Small intestine (tissue), 7 donors: Measurements from ENCODE around the gene FAM20C. TPM values are rescaled to one million over a fixed set of nuclear protein-coding genes. Genes with fewer than 3 reads are reported as not detected.
A peak's percentile ranks its signal among the peaks of the same experiment; 100 is the strongest.

ENCODE experiments used
- DNase-seq, 2 donors: peaks; one replicate each; pipeline versions ENCODE4 v3.0.0 to v3.0.0-alpha.2; 2013
- FAIRE-seq: peaks from 2 replicates; lab custom pipeline; 2012; peaks lifted over from hg19 to GRCh38; lab: Jason Lieb, UNC
- H3K27ac ChIP-seq, 3 donors: one replicate each; pipeline ENCODE4 v1.5.1; 2013; ENCODE audit warnings: low read length in 2 of 3, mild to moderate bottlenecking in 2 of 3, control low read depth in 1 of 3, inconsistent platforms in 1 of 3, low read depth in 1 of 3, moderate library complexity in 1 of 3
- H3K27me3 ChIP-seq, 3 donors: one replicate each; pipeline ENCODE4 v1.6.1; 2013; ENCODE audit warnings: low read length in 3 of 3, inconsistent platforms in 1 of 3; ENCODE audit not compliant: control insufficient read depth in 3 of 3, insufficient read depth in 3 of 3
- H3K36me3 ChIP-seq, 3 donors: one replicate each; pipeline ENCODE4 v1.6.1; 2013; ENCODE audit warnings: low read length in 3 of 3, inconsistent platforms in 1 of 3, low read depth in 1 of 3, mild to moderate bottlenecking in 1 of 3, moderate library complexity in 1 of 3; ENCODE audit not compliant: control insufficient read depth in 3 of 3, insufficient read depth in 2 of 3
- H3K4me1 ChIP-seq, 3 donors: one replicate each; pipeline ENCODE4 v1.6.1; 2013; ENCODE audit warnings: low read length in 2 of 3, inconsistent platforms in 1 of 3, low read depth in 1 of 3, mild to moderate bottlenecking in 1 of 3, moderate library complexity in 1 of 3; ENCODE audit not compliant: control insufficient read depth in 3 of 3, insufficient read depth in 2 of 3
- H3K4me3 ChIP-seq, 3 donors: one replicate each; pipeline ENCODE4 v1.5.1; 2013; ENCODE audit warnings: low read length in 3 of 3, control low read depth in 1 of 3, inconsistent platforms in 1 of 3, low read depth in 1 of 3, mild to moderate bottlenecking in 1 of 3, moderate library complexity in 1 of 3
- H3K9me3 ChIP-seq, 2 donors: one replicate each; pipeline ENCODE4 v1.6.1; 2013; ENCODE audit warnings: low read depth in 1 of 2, low read length in 1 of 2; ENCODE audit not compliant: control insufficient read depth in 2 of 2, insufficient read depth in 1 of 2
- whole genome bisulfite sequencing, 3 donors: extraction: QIAGEN DNeasy Blood & Tissue Kit; methylation state at CpG; one replicate each; pipeline ENCODE4 v1.1.7; 2013; 5-methylcytosine and 5-hydroxymethylcytosine counted together
- polyA plus RNA-seq, 4 donors: library from polyadenylated mRNA; stranded (reverse) in 3 of 4; unstranded in 1 of 4; fragments of 200-250 nt in 3 of 4; fragments of 120-200 nt in 1 of 4; gene quantifications; one replicate each; pipeline versions ENCODE4 v1.2.1 to v1.2.3, GENCODE V29; 2013
- donor health status: healthy with polysubstance abuse.
- donor health status: control.
- donor health status: control.
- donor health status: Bipolar disorder and iron deficiency.
- donor health status: healthy.

FAM20C gene
- polyA plus RNA-seq, 4 donors = 19.7 to 69.4 (median 32.1) TPM

- Histone ChIP-seq H3K27ac (no peak overlapping the region), H3K36me3 (no peaks in the 10 kb centered on the region), H3K4me3 (no peak overlapping the region), H3K4me1 (peaks cover 0 to 40% (median 0%) of the 10 kb centered on the region in 3 donors), H3K27me3 (peaks cover 11 to 40% (median 25%) of the 10 kb centered on the region in 3 donors), H3K9me3 (peaks cover 0 to 5% of the 10 kb centered on the region in 2 donors)
- no peak for DNase-seq
- no peak for FAIRE-seq
- 81 to 89% (median 88%) methylated on average over 14 of the region's 14 CpGs for WGBS, 3 donors
These were observed 96.3 kb downstream of the FAM20C start for GRCh38 chr7:288671-289101.

- Histone ChIP-seq H3K9me3 (peaks cover 0 to 5% of the 10 kb centered on the region in 2 donors), H3K4me3 (no peak overlapping the region), H3K4me1 (peaks cover 0 to 41% (median 0%) of the 10 kb centered on the region in 3 donors), H3K27me3 (peaks cover 11 to 40% (median 25%) of the 10 kb centered on the region in 3 donors), H3K36me3 (no peaks in the 10 kb centered on the region), H3K27ac (no peak overlapping the region)
- WGBS, 3 donors = 28 to 54% (median 52%) methylated on average over 42 to 46 of the region's 46 CpGs
- FAIRE-seq = no peak
- peak in 1 of 2 donors; percentile 7 for DNase-seq
These were observed 96.9 kb downstream of the FAM20C start for GRCh38 chr7:289209-289755.

GRCh38 chr7:289756-290553 lies 97.6 kb downstream of the FAM20C start, which contains the start of gene FOXL3:
Gene FOXL3 (plus strand): TSS chr7:290170. CDS start chr7:290170, 0 bp downstream.
- peaks cover 0 to 41% (median 0%) of the 10 kb centered on the region in 3 donors for H3K4me1 ChIP-seq
- peak within 1 kb of the TSS in 1 of 3 donors; percentile 9 for H3K4me3 ChIP-seq
- FAIRE-seq = no peak
- no peaks in the 10 kb centered on the region for H3K36me3 ChIP-seq
- DNase-seq = peak in 1 of 2 donors; percentile 20
- WGBS, 3 donors = 8 to 9% (median 8%) methylated on average over 52 to 79 of the region's 79 CpGs
- H3K9me3 ChIP-seq = peaks cover 0 to 5% of the 10 kb centered on the region in 2 donors
- H3K27ac ChIP-seq = no peak within 1 kb of the TSS
- peaks cover 11 to 40% (median 25%) of the 10 kb centered on the region in 3 donors for H3K27me3 ChIP-seq

- Histone ChIP-seq H3K4me1 (peaks cover 0 to 41% (median 0%) of the 10 kb centered on the region in 3 donors), H3K4me3 (peak overlapping the region in 1 of 3 donors; percentile 9), H3K27me3 (peaks cover 11 to 40% (median 25%) of the 10 kb centered on the region in 3 donors), H3K27ac (no peak overlapping the region), H3K9me3 (peaks cover 0 to 5% of the 10 kb centered on the region in 2 donors), H3K36me3 (no peaks in the 10 kb centered on the region)
- FAIRE-seq (no peak), DNase-seq (peak; percentile 21 to 56)
- 8 to 13% (median 13%) methylated on average over 31 to 102 of the region's 102 CpGs for WGBS, 3 donors
These were observed 98.4 kb downstream of the FAM20C start for GRCh38 chr7:290554-291372.

- no peak overlapping the region for H3K27ac ChIP-seq
- peaks cover 0 to 35% (median 0%) of the 10 kb centered on the region in 3 donors for H3K4me1 ChIP-seq
- peaks cover 11 to 40% (median 25%) of the 10 kb centered on the region in 3 donors for H3K27me3 ChIP-seq
- peaks cover 0 to 5% of the 10 kb centered on the region in 2 donors for H3K9me3 ChIP-seq
- no peak for FAIRE-seq
- H3K4me3 ChIP-seq = no peak overlapping the region
- H3K36me3 ChIP-seq = no peaks in the 10 kb centered on the region
- peak in 1 of 2 donors; percentile 18 for DNase-seq
- 59 to 69% (median 65%) methylated on average over 21 of the region's 21 CpGs for WGBS, 3 donors
These were observed 99.2 kb downstream of the FAM20C start for GRCh38 chr7:291373-292092.

- WGBS, 3 donors = 72 to 78% (median 74%) methylated on average over 7 of the region's 7 CpGs
- DNase-seq = no peak
- no peak for FAIRE-seq
These were observed 99.9 kb downstream of the FAM20C start for GRCh38 chr7:292226-292625.

GRCh38 chr7:292826-293225 lies 100.5 kb downstream of the FAM20C start:
- no peak overlapping the region for H3K4me3 ChIP-seq
- peaks cover 0 to 5% of the 10 kb centered on the region in 2 donors for H3K9me3 ChIP-seq
- peaks cover 0 to 35% (median 0%) of the 10 kb centered on the region in 3 donors for H3K4me1 ChIP-seq
- H3K27me3 ChIP-seq = peaks cover 11 to 40% (median 25%) of the 10 kb centered on the region in 3 donors
- H3K36me3 ChIP-seq = no peaks in the 10 kb centered on the region
- DNase-seq (no peak), FAIRE-seq (no peak)
- 83 to 87% (median 86%) methylated on average over 15 of the region's 15 CpGs for WGBS, 3 donors
- H3K27ac ChIP-seq = no peak overlapping the region

More at GRCh38 chr7:292226-292625, 99.9 kb downstream of the FAM20C start:
- Histone ChIP-seq H3K27me3 (peaks cover 11 to 40% (median 25%) of the 10 kb centered on the region in 3 donors), H3K4me1 (peaks cover 0 to 35% (median 0%) of the 10 kb centered on the region in 3 donors), H3K36me3 (no peaks in the 10 kb centered on the region), H3K4me3 (no peak overlapping the region), H3K9me3 (peaks cover 0 to 5% of the 10 kb centered on the region in 2 donors), H3K27ac (no peak overlapping the region)
